ENCODE data around the gene SMARCB1.

SMARCB1 gene

GRCh38 chr22:23753385-23753784 lies 33.4 kb upstream of the SMARCB1 start:
- DNase-seq (ENCODE audit: insufficient read length, low spot score) (no peak), FAIRE-seq (no peak)
- no peak for TF ChIP-seq CTCF (IDR thresholded peaks at IDR 0.05; ENCODE audit: insufficient read depth, missing control alignments)

GRCh38 chr22:23754220-23754919 lies 32.4 kb upstream of the SMARCB1 start, which contains the start of gene VPREB3:
VPREB3 (minus strand) TSS chr22:23754425; CDS start chr22:23754363, 62 bp downstream.
- no peak for FAIRE-seq
- TF ChIP-seq CTCF (IDR thresholded peaks at IDR 0.05; ENCODE audit: insufficient read depth, missing control alignments), result no peak
- DNase-seq (ENCODE audit: insufficient read length, low spot score), result no peak

GRCh38 chr22:23754980-23755636 lies 31.7 kb upstream of the SMARCB1 start:
- no peak for TF ChIP-seq CTCF (IDR thresholded peaks at IDR 0.05; ENCODE audit: insufficient read depth, missing control alignments)
- DNase-seq (ENCODE audit: insufficient read length, low spot score), result no peak
- FAIRE-seq, result no peak

GRCh38 chr22:23755711-23756110 lies 31.1 kb upstream of the SMARCB1 start:
- DNase-seq (ENCODE audit: insufficient read length, low spot score) (no peak), FAIRE-seq (no peak)
- TF ChIP-seq CTCF (IDR thresholded peaks at IDR 0.05; ENCODE audit: insufficient read depth, missing control alignments), result no peak

GRCh38 chr22:23756891-23757290 lies 29.9 kb upstream of the SMARCB1 start:
- no peak for TF ChIP-seq CTCF (IDR thresholded peaks at IDR 0.05; ENCODE audit: insufficient read depth, missing control alignments)
- FAIRE-seq (no peak), DNase-seq (ENCODE audit: insufficient read length, low spot score) (no peak)

GRCh38 chr22:23759566-23759965 lies 27.2 kb upstream of the SMARCB1 start:
- TF ChIP-seq CTCF (IDR thresholded peaks at IDR 0.05; ENCODE audit: insufficient read depth, missing control alignments), result no peak
- FAIRE-seq, result no peak

GRCh38 chr22:23760056-23760455 lies 26.7 kb upstream of the SMARCB1 start:
- no peak for FAIRE-seq
- no peak for TF ChIP-seq CTCF (IDR thresholded peaks at IDR 0.05; ENCODE audit: insufficient read depth, missing control alignments)
- no peak for DNase-seq (ENCODE audit: insufficient read length, low spot score)

More at GRCh38 chr22:23759566-23759965, 27.2 kb upstream of the SMARCB1 start:
- DNase-seq (ENCODE audit: insufficient read length, low spot score), result no peak
